ENCODE data around the gene CHAF1A. TPM values are rescaled to one million over a fixed set of nuclear protein-coding genes. Genes with fewer than 3 reads are reported as not detected.

Gene CHAF1A
- total RNA-seq = 8.3 TPM

GRCh38 chr19:4402171-4403004, at the start of gene CHAF1A:
Gene CHAF1A (plus strand): TSS chr19:4402640. CDS start chr19:4402763, 123 bp downstream.
- DNase-seq (ENCODE audit: low spot score) = peak; percentile 100

GRCh38 chr19:4352701-4353121, 49.7 kb upstream of the CHAF1A start:
- no peak for DNase-seq (ENCODE audit: low spot score)

GRCh38 chr19:4354282-4354681, 48.2 kb upstream of the CHAF1A start:
- no peak for DNase-seq (ENCODE audit: low spot score)

- DNase-seq (ENCODE audit: low spot score) = no peak
Measured at GRCh38 chr19:4354897-4355296, 47.5 kb upstream of the CHAF1A start.

GRCh38 chr19:4357095-4357797, 45.2 kb upstream of the CHAF1A start:
- no peak for DNase-seq (ENCODE audit: low spot score)

GRCh38 chr19:4357921-4358326, 44.5 kb upstream of the CHAF1A start:
- DNase-seq (ENCODE audit: low spot score) = no peak

GRCh38 chr19:4358709-4359626, 43.5 kb upstream of the CHAF1A start:
- no peak for DNase-seq (ENCODE audit: low spot score)

GRCh38 chr19:4359627-4360000, 42.8 kb upstream of the CHAF1A start:
- no peak for DNase-seq (ENCODE audit: low spot score)

- no peak for DNase-seq (ENCODE audit: low spot score)
Measured at GRCh38 chr19:4360081-4360569, 42.3 kb upstream of the CHAF1A start.

- DNase-seq (ENCODE audit: low spot score) = no peak
Measured at GRCh38 chr19:4360641-4361151, 41.7 kb upstream of the CHAF1A start.

GRCh38 chr19:4361152-4362046, 41.0 kb upstream of the CHAF1A start:
- DNase-seq (ENCODE audit: low spot score) = no peak

GRCh38 chr19:4362101-4362828, 40.2 kb upstream of the CHAF1A start:
- DNase-seq (ENCODE audit: low spot score) = no peak

GRCh38 chr19:4362831-4363545, 39.5 kb upstream of the CHAF1A start:
- DNase-seq (ENCODE audit: low spot score) = no peak

- DNase-seq (ENCODE audit: low spot score) = no peak
Measured at GRCh38 chr19:4363571-4364304, 38.7 kb upstream of the CHAF1A start.

- no peak for DNase-seq (ENCODE audit: low spot score)
Measured at GRCh38 chr19:4365341-4365740, 37.1 kb upstream of the CHAF1A start.

- DNase-seq (ENCODE audit: low spot score) = no peak
Measured at GRCh38 chr19:4365791-4366665, 36.4 kb upstream of the CHAF1A start.

- DNase-seq (ENCODE audit: low spot score) = no peak
Measured at GRCh38 chr19:4366666-4367335, 35.6 kb upstream of the CHAF1A start.
